WTC11 (cell line): Measurements from ENCODE around the gene VEZF1.

Experiments used
- CREM ChIP-seq: sonication (generic); formaldehyde crosslinking; IDR thresholded peaks from 2 replicates; pipeline ENCODE4 v1.8.1; 2022; ENCODE audit warnings: mild to moderate bottlenecking, missing genetic modification reagents, moderate library complexity
- FOXJ3 ChIP-seq: sonication (generic); formaldehyde crosslinking; IDR thresholded peaks from 2 replicates; pipeline ENCODE4 v1.9.0; 2021; ENCODE audit warnings: missing genetic modification reagents, mild to moderate bottlenecking, borderline replicate concordance
- JUN ChIP-seq: sonication (generic); formaldehyde crosslinking; IDR thresholded peaks from 2 replicates; pipeline ENCODE4 v1.8.0; 2023; ENCODE audit warnings: mild to moderate bottlenecking, missing genetic modification reagents
- KAT7 ChIP-seq: sonication (generic); formaldehyde crosslinking; IDR thresholded peaks from 2 replicates; pipeline ENCODE4 v1.8.1; 2023; ENCODE audit warnings: missing genetic modification reagents, mild to moderate bottlenecking, borderline replicate concordance
- SMAD3 ChIP-seq: sonication (generic); formaldehyde crosslinking; IDR thresholded peaks from 2 replicates; pipeline ENCODE4 v1.8.0; 2022; ENCODE audit warnings: missing genetic modification reagents, mild to moderate bottlenecking, borderline replicate concordance
- SMAD4 ChIP-seq: sonication (generic); formaldehyde crosslinking; IDR thresholded peaks from 2 replicates; pipeline ENCODE4 v1.8.0; 2022; ENCODE audit warnings: mild to moderate bottlenecking, missing genetic modification reagents
- SP1 ChIP-seq: sonication (generic); formaldehyde crosslinking; conservative IDR thresholded peaks from 2 replicates; pipeline ENCODE4 v1.8.1; 2022; ENCODE audit warnings: missing genetic modification reagents
- TF ChIP-seq, protein P1 (sequence below): fragments of 200-600 bp; IDR thresholded peaks from 2 replicates; pipeline ENCODE4 v1.8.0; 2022; ENCODE audit warnings: antibody characterized with exemption
- TF ChIP-seq, protein P2 (sequence below): sonication (generic); formaldehyde crosslinking; IDR thresholded peaks from 2 replicates; pipeline ENCODE4 v1.8.1; 2023; ENCODE audit warnings: mild to moderate bottlenecking, missing genetic modification reagents, moderate library complexity
- TF ChIP-seq, protein P3 (sequence below): sonication (generic); formaldehyde crosslinking; IDR thresholded peaks from 2 replicates; pipeline ENCODE4 v1.8.0; 2022; ENCODE audit warnings: mild to moderate bottlenecking, missing genetic modification reagents
- TF ChIP-seq, protein P4 (sequence below): sonication (generic); formaldehyde crosslinking; IDR thresholded peaks from 2 replicates; pipeline ENCODE4 v1.8.0; 2022; ENCODE audit warnings: mild to moderate bottlenecking, missing genetic modification reagents

DNA sequence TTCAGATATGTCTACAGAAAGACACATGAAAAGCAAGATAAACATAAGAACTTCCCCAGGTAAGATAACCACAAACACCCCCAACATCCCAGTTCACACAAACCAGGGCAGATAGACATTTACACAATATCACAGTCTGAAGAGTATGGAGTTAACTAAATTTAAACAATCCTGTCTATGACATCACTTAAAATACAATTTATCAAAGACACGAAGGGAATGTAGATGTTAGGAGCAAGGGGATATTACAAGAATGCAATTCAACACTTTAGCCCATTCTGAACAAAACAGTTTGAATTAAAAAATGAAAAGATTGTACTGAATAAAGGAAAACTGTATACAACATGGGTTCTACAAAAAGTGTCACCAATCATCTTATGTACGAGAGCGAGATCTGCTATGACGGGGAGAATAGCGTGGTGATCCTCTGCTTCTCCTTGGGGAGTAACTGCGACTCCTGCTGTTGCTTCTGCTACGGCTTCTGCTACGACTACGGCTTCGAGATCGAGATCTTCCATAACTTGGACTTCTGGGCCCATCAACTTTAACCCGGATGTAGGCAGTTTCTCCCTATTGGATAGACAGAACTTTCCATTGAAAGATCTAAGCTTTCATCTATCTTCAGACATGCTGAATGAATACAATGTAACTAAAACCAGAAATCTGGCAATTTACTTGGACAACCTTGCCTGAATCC, 17.1 kb upstream of the VEZF1 start:
- TF ChIP-seq, protein P1, sequence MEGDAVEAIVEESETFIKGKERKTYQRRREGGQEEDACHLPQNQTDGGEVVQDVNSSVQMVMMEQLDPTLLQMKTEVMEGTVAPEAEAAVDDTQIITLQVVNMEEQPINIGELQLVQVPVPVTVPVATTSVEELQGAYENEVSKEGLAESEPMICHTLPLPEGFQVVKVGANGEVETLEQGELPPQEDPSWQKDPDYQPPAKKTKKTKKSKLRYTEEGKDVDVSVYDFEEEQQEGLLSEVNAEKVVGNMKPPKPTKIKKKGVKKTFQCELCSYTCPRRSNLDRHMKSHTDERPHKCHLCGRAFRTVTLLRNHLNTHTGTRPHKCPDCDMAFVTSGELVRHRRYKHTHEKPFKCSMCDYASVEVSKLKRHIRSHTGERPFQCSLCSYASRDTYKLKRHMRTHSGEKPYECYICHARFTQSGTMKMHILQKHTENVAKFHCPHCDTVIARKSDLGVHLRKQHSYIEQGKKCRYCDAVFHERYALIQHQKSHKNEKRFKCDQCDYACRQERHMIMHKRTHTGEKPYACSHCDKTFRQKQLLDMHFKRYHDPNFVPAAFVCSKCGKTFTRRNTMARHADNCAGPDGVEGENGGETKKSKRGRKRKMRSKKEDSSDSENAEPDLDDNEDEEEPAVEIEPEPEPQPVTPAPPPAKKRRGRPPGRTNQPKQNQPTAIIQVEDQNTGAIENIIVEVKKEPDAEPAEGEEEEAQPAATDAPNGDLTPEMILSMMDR, result no peak
- TF ChIP-seq SMAD3, result no peak
- TF ChIP-seq JUN (CRISPR knock-in tag), result no peak
- TF ChIP-seq KAT7 (CRISPR knock-in tag), result no peak
- TF ChIP-seq FOXJ3 (CRISPR knock-in tag), result no peak
- TF ChIP-seq SMAD4 (CRISPR knock-in tag), result no peak
- TF ChIP-seq CREM (CRISPR knock-in tag), result no peak
- no peak for TF ChIP-seq SP1
- TF ChIP-seq, protein P2, sequence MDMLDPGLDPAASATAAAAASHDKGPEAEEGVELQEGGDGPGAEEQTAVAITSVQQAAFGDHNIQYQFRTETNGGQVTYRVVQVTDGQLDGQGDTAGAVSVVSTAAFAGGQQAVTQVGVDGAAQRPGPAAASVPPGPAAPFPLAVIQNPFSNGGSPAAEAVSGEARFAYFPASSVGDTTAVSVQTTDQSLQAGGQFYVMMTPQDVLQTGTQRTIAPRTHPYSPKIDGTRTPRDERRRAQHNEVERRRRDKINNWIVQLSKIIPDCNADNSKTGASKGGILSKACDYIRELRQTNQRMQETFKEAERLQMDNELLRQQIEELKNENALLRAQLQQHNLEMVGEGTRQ (CRISPR knock-in tag), result no peak
- TF ChIP-seq, protein P3, sequence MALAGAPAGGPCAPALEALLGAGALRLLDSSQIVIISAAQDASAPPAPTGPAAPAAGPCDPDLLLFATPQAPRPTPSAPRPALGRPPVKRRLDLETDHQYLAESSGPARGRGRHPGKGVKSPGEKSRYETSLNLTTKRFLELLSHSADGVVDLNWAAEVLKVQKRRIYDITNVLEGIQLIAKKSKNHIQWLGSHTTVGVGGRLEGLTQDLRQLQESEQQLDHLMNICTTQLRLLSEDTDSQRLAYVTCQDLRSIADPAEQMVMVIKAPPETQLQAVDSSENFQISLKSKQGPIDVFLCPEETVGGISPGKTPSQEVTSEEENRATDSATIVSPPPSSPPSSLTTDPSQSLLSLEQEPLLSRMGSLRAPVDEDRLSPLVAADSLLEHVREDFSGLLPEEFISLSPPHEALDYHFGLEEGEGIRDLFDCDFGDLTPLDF (CRISPR knock-in tag), result no peak
- TF ChIP-seq, protein P4, sequence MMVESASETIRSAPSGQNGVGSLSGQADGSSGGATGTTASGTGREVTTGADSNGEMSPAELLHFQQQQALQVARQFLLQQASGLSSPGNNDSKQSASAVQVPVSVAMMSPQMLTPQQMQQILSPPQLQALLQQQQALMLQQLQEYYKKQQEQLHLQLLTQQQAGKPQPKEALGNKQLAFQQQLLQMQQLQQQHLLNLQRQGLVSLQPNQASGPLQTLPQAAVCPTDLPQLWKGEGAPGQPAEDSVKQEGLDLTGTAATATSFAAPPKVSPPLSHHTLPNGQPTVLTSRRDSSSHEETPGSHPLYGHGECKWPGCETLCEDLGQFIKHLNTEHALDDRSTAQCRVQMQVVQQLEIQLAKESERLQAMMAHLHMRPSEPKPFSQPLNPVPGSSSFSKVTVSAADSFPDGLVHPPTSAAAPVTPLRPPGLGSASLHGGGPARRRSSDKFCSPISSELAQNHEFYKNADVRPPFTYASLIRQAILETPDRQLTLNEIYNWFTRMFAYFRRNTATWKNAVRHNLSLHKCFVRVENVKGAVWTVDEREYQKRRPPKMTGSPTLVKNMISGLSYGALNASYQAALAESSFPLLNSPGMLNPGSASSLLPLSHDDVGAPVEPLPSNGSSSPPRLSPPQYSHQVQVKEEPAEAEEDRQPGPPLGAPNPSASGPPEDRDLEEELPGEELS (CRISPR knock-in tag), result no peak
